ENCODE measurements around the gene PTPN2.
"Not testable (repeated sequence)": the region's sequence is repeated elsewhere in the genome, so short reads cannot be mapped to it uniquely, and the experiment has no call there.

Gene PTPN2

GRCh38 chr18:12772111-12772510 lies 111.9 kb downstream of the PTPN2 start:
- DNase-seq (ENCODE audit: low read depth), result no peak

- DNase-seq (ENCODE audit: low read depth), result no peak
These were observed 113.4 kb downstream of the PTPN2 start for GRCh38 chr18:12770469-12771219.

- no peak for DNase-seq (ENCODE audit: low read depth)
These were observed 114.2 kb downstream of the PTPN2 start for GRCh38 chr18:12769644-12770440.

GRCh38 chr18:12769136-12769535 lies 114.9 kb downstream of the PTPN2 start:
- DNase-seq (ENCODE audit: low read depth), result no peak

- no peak for DNase-seq (ENCODE audit: low read depth)
These were observed 115.4 kb downstream of the PTPN2 start for GRCh38 chr18:12768625-12769024.

GRCh38 chr18:12767580-12768155 lies 116.4 kb downstream of the PTPN2 start:
- DNase-seq (ENCODE audit: low read depth), result no peak

- no peak for DNase-seq (ENCODE audit: low read depth)
These were observed 117.0 kb downstream of the PTPN2 start for GRCh38 chr18:12766986-12767433.

GRCh38 chr18:12765586-12765985 lies 118.5 kb downstream of the PTPN2 start:
- no peak for DNase-seq (ENCODE audit: low read depth)

- DNase-seq (ENCODE audit: low read depth), result no peak
These were observed 118.9 kb downstream of the PTPN2 start for GRCh38 chr18:12765126-12765525.

GRCh38 chr18:12758566-12758965 lies 125.5 kb downstream of the PTPN2 start:
- DNase-seq (ENCODE audit: low read depth), result not testable (repeated sequence)

GRCh38 chr18:12756619-12757239 lies 127.3 kb downstream of the PTPN2 start:
- DNase-seq (ENCODE audit: low read depth), result not testable (repeated sequence)

- DNase-seq (ENCODE audit: low read depth), result not testable (repeated sequence)
These were observed 128.4 kb downstream of the PTPN2 start for GRCh38 chr18:12755606-12756005.

- no peak for DNase-seq (ENCODE audit: low read depth)
These were observed 129.5 kb downstream of the PTPN2 start for GRCh38 chr18:12754511-12754910.

- DNase-seq (ENCODE audit: low read depth), result no peak
These were observed 132.1 kb downstream of the PTPN2 start for GRCh38 chr18:12751891-12752290.

GRCh38 chr18:12751503-12751884 lies 132.5 kb downstream of the PTPN2 start:
- no peak for DNase-seq (ENCODE audit: low read depth)

GRCh38 chr18:12750715-12751502 lies 133.1 kb downstream of the PTPN2 start:
- DNase-seq (ENCODE audit: low read depth), result no peak

GRCh38 chr18:12750076-12750714 lies 133.8 kb downstream of the PTPN2 start:
- no peak for DNase-seq (ENCODE audit: low read depth)

- DNase-seq (ENCODE audit: low read depth), result no peak
These were observed 134.9 kb downstream of the PTPN2 start for GRCh38 chr18:12749121-12749520.

GRCh38 chr18:12748671-12749070 lies 135.4 kb downstream of the PTPN2 start:
- DNase-seq (ENCODE audit: low read depth), result no peak

- DNase-seq (ENCODE audit: low read depth), result no peak
These were observed 136.3 kb downstream of the PTPN2 start for GRCh38 chr18:12747530-12748315.

Data from stimulated activated CD4-positive, alpha-beta T cell treated with anti-CD3 and anti-CD28 coated beads, Interleukin-2, amount 100 ng/mL, for 4 hours (primary cell).